ENCODE measurements around the gene SGK1. TPM values are rescaled to one million over a fixed set of nuclear protein-coding genes. Genes with fewer than 3 reads are reported as not detected.

The SGK1 gene
- total and polyA plus RNA-seq, 10 of the 15 experiments (the other 5 are each of a cell fraction or from before 2014, with no cell fraction given): 0.62 to 5.1 (median 2.9) TPM

- Histone ChIP-seq H3K27ac (ENCODE audit: control insufficient read depth, insufficient read depth) (no peak overlapping the region), H2AFZ (ENCODE audit: control insufficient read depth, low read depth, low read length) (no peak overlapping the region), H3K9me3 (replicated peaks; ENCODE audit: control insufficient read depth, insufficient read depth, low read length) (no peaks in the 10 kb centered on the region; the same call in 1 of the 3 replicates), H3K79me2 (ENCODE audit: control insufficient read depth, insufficient read depth, low read length) (no peaks in the 10 kb centered on the region), H3K4me3 (no peak overlapping the region), H4K20me1 (ENCODE audit: control insufficient read depth, insufficient read depth) (no peaks in the 10 kb centered on the region), H3K27me3 (replicated peaks in 1 of 2; ENCODE audit: control insufficient read depth in 2 of 2, insufficient read depth in 2 of 2, low read length in 1 of 2) (peaks cover 0 to 2% of the 10 kb centered on the region in 2 experiments; a peak in 1 of 4 replicates), H3K36me3 (ENCODE audit: control insufficient read depth in 2 of 2, insufficient read depth in 2 of 2, low read length in 1 of 2) (no peaks in the 10 kb centered on the region), H3K9ac (ENCODE audit: control insufficient read depth, insufficient read depth, low read length) (no peak overlapping the region), H3K4me1 (ENCODE audit: control insufficient read depth, insufficient read depth, low read length) (no peaks in the 10 kb centered on the region), H3K4me2 (ENCODE audit: control insufficient read depth, insufficient read depth) (no peak overlapping the region)
- in situ Hi-C loops (cut with MboI) (no loop called here), intact Hi-C loops (cut with micrococcal nuclease; ENCODE audit: unreplicated experiment) (no loop called here)
- FAIRE-seq: no peak
- ChIA-PET POLR2A (no interaction called here), RAD21 (ENCODE audit: unreplicated experiment) (interaction anchor here (0.7 to 1.4 kb wide), 2 partner anchors 15 to 178 kb away, joined by 3 read pairs; no protein-coding TSS in a partner anchor), CTCF (interaction anchor here (0.6 to 1.7 kb wide), 2 partner anchors 12 to 612 kb away, joined by 3 to 4 read pairs; no protein-coding TSS in a partner anchor), SMC1A (ENCODE audit: uncharacterized antibody, unreplicated experiment) (interaction anchor here (0.5 to 1.1 kb wide), 3 partner anchors 12 to 81 kb away, joined by 3 read pairs; no protein-coding TSS in a partner anchor)
- DNase-seq (ENCODE audit: low read depth, low spot score): no peak
- no peak for TF ChIP-seq TCF3 (IDR thresholded peaks at IDR 0.05; ENCODE audit: borderline replicate concordance, insufficient read depth, low read depth, low read length)
- TF ChIP-seq BCLAF1 (IDR thresholded peaks at IDR 0.05): no peak
- no peak for TF ChIP-seq SRF (IDR thresholded peaks at IDR 0.05; ENCODE audit: low read depth in 2 of 2, low read length in 2 of 2)
- no peak for TF ChIP-seq EED (IDR thresholded peaks at IDR 0.05; ENCODE audit: low read depth)
- TF ChIP-seq CBFB (IDR thresholded peaks at IDR 0.05; ENCODE audit: low read depth): no peak
- TF ChIP-seq CREB1 (IDR thresholded peaks at IDR 0.05; ENCODE audit: low read depth): no peak
- no peak for TF ChIP-seq JUND (IDR thresholded peaks at IDR 0.05; ENCODE audit: low read depth, low read length)
- no peak for TF ChIP-seq E4F1 (IDR thresholded peaks at IDR 0.05; ENCODE audit: borderline replicate concordance, partially characterized antibody)
- no peak for TF ChIP-seq STAT3 (IDR thresholded peaks at IDR 0.05; ENCODE audit: low read depth, low read length)
- TF ChIP-seq ZNF687 (IDR thresholded peaks at IDR 0.05): no peak
- no peak for TF ChIP-seq EGR1 (IDR thresholded peaks at IDR 0.05; ENCODE audit: borderline replicate concordance in 1 of 2, low read depth in 2 of 2, low read length in 2 of 2)
- TF ChIP-seq KAT2A (conservative IDR thresholded peaks at IDR 0.05; ENCODE audit: control insufficient read depth, low read depth, low read length): no peak
- TF ChIP-seq CBX5 (IDR thresholded peaks at IDR 0.05; ENCODE audit: low read depth): no peak
- no peak for TF ChIP-seq RELA (IDR thresholded peaks at IDR 0.05; ENCODE audit: borderline replicate concordance, partially characterized antibody)
- ATAC-seq: no peak
- no TSS peak for BruUV-seq (replicated peaks)
- 53% methylated on average over 2 of the region's 2 CpGs for WGBS (ENCODE audit: insufficient coverage, insufficient replicate concordance, low lambda C conversion rate, missing lambda C conversion rate)
Measured at GRCh38 chr6:134328792-134329191, 10.9 kb upstream of the SGK1 start.
